Measurements from ENCODE around the gene FAM50B.

The FAM50B gene

DNA sequence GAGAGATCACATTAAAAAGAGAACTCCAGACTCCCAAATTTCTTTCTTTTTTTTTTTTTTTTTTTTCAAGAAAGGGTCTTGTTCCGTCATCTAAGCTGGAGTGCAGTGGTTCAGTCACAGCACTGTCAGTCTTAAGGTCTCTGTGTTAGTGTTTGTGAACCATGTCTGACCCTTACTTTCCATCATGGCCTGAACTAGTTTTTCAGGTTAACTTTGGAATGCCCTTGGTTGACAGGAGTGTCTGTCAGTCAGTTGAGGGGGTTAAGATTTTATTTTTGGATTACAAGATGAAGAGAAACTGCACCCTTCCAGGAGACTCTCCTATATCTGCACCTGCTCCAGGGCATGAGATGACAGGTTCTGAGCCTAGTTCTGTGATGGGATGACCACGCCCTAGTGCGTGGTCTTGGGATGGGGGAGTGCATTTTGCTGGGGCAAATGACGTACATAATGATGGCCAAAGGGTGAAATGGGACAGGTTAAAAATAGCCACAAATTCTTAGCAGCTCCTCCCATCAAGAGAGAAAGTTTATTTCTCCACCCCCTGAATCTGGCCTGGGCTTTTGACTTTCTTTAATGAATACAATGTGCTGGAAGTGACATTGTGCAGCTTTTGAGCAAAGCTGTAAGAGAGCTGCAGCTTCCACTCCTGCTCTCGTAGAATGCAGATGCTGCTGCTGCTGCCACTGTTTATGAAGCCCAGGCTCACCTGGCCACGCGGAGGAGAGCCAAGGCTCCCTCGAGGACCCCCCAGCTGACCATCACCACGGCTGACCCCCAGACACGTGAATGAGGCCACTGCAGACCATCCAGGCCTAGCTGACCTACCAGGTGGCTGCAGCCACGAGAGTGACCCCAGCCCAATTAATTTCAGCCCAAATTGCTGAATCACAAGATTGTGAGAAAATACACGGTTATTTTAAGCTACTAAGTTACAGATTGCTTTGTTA lies 29.7 kb upstream of the FAM50B start:
- in situ Hi-C loops (cut with HindIII; ENCODE audit: low sequenced_read_pairs) = no loop called here

DNA sequence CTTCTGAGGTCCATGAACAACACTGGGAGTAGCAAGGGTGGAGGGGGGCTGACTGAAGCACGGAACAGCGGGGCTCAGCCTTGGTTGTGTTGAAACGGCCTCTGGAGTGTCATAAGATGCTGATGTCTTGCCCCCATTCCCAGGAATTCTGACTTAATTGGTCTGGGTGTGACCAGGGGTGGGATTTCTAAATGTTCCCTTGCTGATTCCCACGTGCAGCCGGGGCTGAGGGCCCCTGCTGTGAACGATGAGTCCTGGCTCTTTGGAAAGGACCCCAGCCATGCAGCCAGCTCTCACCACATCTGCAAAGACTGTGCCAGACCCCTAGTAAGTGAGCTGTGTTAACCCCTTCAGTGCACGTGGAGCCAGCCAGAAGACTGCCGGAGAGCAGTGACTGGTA lies 28.6 kb upstream of the FAM50B start:
- in situ Hi-C loops (cut with HindIII; ENCODE audit: low sequenced_read_pairs) = no loop called here

DNA sequence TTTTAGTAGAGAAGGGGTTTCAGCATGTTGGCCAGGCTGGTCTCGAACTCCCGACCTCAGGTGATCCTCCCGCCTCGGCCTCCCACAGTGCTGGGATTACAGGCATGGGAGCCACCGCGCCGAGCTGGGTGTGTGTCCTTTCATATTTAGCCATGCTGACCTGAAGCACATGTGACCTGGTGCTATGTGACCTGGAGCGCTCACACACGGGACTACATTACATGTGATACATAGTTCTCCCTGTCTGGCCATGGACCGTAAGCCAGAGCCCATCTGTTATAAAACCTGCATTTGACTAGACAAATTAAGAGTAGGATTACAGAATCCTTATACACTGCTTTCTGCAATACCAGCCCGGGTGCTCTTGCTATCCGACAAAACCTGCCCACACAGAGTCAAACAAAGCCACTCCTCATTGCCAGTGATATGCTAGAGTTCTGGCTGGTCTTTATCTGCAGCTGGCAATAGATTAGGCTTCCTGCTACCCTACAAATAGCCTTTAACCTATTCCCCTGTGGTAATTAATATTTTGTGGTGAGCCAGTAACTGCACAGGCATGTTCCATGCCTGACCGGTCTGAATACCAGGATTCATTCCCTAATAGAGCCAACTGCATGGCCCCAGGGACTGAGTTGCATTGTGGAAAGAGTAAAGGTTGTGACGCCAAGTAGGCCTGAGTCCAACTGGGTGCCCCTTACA lies 26.3 kb upstream of the FAM50B start:
- in situ Hi-C loops (cut with HindIII; ENCODE audit: low sequenced_read_pairs) = no loop called here

DNA sequence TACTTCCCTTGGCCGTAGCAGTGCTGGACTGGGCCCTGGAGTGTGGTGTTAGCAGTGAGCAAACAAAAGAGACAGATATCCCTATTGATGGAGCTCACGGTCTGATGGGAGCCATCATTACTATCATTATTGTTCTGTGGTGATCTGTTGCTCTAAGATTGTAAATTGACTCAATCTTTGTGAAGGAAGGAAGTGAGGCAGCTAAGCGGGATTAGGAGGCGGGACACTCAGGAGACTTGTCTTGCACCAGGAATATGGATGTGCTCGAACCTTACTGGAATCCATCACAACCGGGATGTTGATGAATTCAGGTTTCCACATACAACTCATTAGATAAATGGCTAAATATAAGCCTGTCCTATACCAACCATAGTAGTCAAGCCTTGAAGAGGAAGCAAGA lies 25.5 kb upstream of the FAM50B start:
- in situ Hi-C loops (cut with HindIII; ENCODE audit: low sequenced_read_pairs) = no loop called here

DNA sequence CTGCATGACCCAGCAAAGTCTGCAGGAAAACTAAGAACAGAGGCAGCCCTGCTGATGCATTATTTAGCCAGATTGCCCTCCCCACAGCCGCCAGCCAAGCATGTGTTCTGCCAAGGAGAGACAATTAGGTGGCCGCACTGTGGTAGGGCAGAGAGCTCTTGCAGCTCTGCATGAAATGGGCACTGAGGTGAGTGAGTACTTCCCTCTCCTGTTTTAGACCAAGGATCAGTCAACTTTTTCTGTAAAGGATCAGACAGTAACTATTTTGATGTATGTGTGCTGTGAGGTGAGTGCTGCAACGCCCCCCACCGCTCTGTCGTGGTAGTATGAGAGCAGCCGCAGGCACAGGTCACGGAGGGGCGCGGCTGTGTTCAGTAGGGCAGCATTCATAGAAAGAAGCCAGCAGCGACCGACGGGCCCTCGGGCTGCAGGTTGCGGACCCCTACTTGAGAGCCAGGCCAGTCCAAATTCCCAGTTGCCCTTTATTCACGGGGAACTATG lies 23.8 kb upstream of the FAM50B start:
- in situ Hi-C loops (cut with HindIII; ENCODE audit: low sequenced_read_pairs) = no loop called here

DNA sequence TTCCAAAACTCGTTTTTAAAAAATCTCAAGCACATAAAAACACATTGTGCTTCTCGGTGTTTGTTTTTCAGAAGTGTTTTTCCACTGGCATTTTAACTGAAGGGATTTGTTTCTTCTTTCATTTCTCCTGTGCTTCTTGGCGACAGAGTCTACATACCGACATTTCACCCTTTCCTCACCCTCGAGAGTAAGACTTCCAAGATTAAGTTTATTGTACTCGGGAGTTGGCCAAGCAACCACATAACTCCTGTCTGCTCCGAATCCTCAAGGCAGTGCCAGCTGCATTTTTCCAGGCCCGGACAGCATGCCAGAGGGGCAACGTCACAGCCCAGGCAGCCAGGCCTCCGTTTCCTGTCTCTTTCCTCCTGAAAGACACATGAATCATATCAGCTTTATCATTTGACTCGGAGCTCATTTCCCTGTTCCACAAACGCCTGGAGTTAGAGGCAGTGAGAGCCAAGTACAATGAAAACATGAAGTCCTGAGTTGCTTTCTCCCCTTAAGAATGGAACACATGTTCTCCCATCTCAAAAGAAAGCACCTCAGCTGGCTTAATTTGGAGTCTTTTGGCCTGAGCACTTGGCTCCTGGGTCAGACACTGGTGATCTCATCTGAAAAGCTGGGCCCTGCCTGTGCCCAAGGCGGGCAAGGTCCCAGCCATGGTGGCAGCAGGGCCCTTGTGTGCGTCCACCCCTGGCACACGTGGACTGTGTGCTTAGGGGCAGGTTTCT lies 23.2 kb upstream of the FAM50B start:
- in situ Hi-C loops (cut with HindIII; ENCODE audit: low sequenced_read_pairs) = no loop called here

DNA sequence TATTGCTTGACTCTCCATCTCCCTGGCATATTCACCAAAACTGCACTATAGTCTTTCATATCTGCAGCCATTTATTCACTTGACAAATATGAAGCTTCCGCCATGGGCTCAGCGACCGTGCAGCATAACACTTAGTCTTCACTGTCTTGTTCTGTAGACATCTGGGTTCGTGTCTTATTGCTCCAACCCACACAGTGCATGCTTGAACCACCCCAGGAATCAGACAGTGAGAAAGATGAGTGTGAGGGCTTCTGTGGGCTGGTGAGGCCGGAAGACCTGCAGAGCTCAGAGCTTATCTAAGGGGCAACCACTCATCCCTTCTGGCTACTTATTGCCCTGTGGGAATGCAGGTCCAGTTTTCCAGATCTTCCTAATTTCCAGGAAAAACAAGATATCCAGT lies 19.9 kb upstream of the FAM50B start:
- in situ Hi-C loops (cut with HindIII; ENCODE audit: low sequenced_read_pairs) = no loop called here

DNA sequence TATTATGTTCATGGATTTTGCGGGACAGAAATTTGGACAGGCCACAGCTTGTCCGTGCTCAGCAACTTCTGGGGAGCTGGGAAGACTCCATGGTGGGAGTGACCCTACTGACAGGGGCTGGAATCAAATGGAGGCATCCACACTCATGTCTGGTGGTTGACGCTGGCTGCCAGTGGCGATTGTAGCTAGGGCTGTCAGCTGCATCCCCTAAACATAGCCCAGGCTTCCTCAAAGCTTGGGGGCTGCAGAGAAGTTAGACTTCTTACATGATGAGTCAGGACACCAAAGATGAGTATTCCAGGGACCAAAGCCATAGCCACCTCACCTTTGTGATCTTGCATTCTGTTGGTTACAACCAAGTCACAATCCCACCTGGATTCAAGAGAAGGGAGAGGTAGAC lies 18.4 kb upstream of the FAM50B start:
- in situ Hi-C loops (cut with HindIII; ENCODE audit: low sequenced_read_pairs) = no loop called here

DNA sequence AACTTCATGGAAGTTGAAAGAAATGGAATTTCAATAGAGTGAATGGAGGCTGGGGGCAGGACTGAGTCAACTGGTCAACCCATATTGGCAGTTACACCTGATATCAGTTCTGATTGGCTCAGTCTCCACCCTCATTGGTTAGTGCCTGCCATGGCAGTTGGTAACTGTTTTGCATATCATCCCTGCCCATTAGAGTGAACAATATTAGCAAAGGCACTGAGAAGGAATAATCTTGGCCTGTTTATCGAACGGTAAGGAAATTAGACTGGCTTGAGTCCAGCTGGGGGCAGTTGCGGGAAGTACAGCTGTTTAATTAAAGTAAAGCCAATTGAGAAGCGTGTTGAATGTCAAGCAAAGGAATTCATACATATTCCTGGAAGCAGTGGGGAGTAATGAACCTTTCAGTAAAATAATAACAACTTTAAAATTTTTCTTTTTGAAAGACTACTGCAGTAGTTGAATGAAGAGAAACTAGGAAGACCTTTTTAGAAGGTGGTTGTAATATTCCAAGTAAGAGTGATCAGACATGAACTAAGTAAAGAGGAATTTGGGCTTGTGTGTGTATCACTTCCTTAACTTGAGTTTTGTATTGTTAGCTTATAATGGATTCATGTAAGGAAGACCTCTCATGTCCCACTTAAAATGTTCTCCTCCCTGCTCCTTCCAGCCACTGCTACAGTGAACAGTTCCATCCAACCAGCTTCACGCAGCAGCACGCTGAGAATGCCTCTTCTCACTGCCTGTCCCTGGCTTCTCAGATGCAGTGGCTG lies 17.2 kb upstream of the FAM50B start:
- in situ Hi-C loops (cut with HindIII; ENCODE audit: low sequenced_read_pairs) = no loop called here

DNA sequence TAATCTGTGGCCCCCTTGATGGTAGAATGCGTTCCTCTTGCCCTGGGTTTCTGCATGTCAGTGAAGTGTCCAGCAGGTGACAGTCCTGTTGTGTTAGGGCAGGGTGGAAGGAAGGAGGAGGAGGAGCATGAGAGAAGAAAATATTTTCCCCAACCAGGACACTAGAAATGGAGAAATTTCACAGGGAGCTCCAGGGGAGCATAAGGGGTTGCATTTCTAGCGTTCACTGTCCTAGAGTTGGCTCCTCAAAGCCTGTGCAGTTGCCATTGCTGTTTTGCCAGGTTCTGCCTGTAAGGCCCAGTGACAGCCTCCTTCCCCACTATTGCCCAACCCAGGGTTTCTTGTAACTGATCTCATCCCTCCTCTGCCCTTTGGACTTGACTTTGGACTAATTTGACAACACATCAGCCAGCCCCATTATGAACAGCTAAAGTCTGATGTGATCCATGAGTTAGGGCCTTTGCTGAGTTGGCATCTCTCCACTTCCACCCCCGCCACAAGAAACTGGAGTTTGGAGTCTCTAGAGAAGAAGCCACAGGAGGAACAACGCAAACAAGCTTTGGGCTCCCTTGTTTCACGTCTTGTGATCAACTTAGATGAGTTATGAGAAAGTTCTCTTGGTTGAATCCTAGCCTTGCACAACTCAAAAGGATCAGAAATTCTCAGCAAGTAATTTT lies 14.0 kb upstream of the FAM50B start:
- in situ Hi-C loops (cut with HindIII; ENCODE audit: low sequenced_read_pairs) = no loop called here

DNA sequence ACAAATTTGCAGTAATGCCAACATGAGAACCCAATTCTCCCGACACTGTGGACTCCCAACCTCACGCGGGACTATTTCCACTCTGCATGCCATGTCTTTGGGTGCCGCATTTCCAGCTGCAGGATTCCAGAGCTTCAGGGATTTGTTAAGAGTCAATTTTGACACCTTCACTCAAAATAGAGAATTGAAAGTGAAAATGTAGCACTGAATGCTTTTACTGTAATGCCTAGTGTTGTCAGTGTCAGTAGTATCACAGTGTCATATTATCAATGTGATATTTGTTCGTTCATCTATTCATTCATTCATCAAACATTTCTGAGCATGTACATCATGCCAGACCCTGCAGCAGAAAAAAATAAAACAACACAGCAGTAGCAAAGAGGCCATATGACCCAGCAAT lies 13.4 kb upstream of the FAM50B start:
- in situ Hi-C loops (cut with HindIII; ENCODE audit: low sequenced_read_pairs) = no loop called here

DNA sequence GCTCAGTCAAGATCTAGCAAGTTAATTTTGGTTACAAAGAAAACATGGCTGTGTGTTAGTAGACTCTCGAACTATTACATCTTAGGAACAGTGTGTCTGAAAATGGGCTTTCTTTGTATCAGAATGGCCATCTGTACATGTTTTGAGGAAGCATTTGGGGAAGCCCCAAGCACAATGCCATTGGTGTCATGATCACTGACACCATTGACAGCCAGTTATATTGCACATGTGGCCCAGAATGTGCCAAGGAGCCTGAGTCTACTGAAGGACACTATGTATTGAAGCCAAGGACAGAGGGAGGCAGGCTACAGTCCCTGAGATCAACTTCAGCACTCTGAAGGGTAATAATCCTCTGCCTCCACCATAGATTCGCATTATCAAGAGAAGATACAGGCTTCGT lies 12.6 kb upstream of the FAM50B start:
- in situ Hi-C loops (cut with HindIII; ENCODE audit: low sequenced_read_pairs) = no loop called here

DNA sequence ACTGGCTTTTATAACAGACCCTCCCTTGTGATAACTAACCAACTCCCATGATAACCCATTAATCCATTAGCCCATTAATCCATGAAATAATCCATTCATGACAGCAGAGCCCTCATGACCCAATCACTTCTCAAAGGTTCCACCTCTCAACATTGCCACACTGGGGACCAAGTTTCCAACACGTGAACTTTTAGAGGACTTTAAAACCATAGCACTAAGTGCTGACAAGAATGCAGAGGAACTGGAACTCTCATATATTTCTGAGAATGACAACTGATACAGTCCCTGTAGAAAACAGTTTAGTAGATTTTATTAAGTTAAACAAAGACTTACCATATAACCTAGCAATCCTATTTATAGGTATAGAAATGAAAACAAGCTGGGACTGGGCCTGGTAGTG lies 11.4 kb upstream of the FAM50B start:
- in situ Hi-C loops (cut with HindIII; ENCODE audit: low sequenced_read_pairs) = no loop called here

DNA sequence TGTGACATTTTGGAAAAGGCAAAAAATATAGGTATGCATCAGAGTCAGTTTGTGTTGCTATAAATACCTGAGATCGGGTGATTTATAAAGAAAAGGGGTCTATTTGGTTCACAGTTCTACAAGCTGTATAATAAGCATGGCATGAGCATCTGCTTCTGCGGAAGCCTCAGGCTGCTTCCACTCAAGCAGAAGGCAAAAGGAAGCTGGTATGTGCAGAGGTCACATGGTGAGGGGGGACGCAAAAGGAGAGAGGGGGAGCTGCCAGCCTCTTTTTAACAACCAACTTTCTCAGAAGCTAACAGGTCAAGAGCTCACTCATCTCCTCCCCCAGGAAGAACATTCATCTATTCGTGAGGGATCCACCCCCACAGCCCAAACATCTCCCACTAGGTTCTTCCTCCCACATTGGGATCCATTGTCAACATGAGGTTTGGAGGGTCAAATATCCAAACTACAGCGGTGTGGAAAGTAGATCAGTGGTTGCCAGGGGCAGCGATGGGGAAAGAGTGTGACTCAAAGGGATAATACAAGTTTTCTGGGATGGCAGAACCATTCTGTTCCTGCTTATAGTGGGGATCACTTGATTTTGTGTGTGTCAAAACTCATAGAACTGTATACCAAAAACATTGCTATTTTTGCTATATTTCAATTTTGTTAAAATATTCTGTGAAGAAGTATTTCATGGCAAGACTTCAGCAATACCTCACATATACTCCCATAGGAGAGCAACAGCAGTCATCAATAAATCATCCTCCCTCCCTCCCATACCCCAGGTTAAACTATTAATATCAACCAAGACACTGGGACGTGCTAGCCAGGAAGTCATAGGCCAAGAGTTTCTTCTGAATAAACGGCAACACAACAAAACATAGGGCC lies 9.9 kb upstream of the FAM50B start:
- in situ Hi-C loops (cut with HindIII; ENCODE audit: low sequenced_read_pairs) = no loop called here

DNA sequence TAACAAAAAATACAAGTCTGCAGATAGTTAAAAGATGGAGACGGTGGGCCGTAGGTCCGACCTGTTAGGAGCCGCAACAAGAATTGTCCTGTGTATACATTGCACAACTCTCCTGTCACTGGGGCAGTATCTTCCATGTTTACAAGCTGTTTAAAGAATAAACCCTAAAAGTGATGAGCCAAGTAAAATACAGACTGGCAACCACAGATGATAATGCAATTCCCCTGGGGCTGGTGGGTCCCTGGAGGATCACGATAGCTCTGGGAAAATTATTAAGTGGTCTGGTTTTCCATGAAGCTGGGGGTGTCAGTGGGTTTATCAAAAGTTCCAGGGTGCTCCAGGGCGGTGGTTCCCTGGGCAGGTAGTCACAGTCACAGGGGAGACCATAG lies 8.1 kb upstream of the FAM50B start:
- in situ Hi-C loops (cut with HindIII; ENCODE audit: low sequenced_read_pairs) = no loop called here

DNA sequence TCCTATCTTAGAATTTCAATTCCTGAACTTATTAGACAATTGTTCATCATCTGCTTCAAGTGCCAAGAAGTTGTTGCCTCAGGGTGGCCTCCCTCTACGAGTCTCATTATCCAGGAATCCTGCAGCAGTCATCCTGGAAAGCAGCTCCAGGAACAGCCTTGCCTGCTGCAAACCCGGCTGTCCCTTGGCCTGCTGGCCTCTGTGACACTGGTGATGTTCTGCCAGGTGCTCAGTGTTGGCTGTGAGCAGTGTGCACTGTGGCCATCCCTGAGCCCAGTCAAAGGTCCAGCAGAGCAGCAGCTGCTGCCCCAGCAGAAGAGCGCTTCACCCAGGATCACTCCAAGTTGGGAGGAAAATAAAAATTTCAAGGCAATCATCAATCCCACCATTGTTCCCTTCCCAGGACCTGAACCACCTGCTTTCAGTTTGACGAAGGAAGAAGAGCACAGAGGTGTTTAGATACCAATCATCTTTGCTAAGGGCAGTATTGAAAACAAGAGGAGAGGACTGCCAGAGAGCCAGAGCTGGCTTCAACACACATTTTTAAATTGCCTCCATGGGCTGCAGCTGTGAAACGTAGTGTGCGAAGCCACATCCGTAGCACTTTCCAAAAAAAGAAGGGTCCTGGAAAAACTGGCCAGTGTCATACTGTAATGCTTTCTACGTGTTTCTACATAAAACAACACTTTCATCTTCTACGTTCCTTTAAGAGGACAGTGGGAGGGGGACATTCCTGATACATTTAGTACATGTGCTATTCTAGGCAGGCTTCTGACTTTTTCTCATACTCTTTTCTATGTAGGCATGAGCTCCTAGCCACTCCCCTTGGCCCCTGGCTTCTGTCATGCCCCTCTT lies 7.2 kb upstream of the FAM50B start:
- in situ Hi-C loops (cut with HindIII; ENCODE audit: low sequenced_read_pairs) = no loop called here

DNA sequence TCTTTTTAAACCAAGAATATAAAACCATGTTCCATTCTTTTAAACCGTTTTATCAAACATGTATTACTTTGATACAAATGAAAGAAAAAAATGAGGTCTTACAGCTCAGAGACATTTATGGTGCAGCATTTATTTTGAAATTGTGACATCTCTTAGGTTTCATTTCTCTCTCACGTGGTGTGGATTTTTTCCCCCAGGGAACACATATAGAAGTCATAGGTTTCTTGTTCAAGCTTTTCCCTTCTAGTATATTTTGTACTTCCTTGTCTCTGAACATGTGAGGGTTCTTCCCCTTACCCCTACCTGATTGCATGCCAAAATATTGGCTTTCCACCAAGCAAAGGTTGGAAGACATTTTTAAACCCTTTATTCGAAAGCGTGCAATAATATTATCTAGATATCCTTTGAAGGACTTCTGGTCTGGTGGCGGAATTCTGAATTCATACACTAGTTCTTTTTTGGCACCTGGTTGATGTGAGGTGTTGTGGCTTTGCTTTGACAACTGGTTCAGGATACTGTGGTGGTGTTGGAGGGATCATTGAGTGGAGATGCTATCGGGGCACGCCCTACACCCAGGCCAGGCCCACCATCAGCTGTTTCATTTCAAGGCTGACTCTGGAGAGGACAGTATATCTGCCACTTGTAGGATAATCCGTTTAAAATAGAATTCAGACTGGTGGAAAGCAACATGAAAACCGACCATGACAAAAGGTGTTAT lies 5.6 kb upstream of the FAM50B start:
- in situ Hi-C loops (cut with HindIII; ENCODE audit: low sequenced_read_pairs) = no loop called here

DNA sequence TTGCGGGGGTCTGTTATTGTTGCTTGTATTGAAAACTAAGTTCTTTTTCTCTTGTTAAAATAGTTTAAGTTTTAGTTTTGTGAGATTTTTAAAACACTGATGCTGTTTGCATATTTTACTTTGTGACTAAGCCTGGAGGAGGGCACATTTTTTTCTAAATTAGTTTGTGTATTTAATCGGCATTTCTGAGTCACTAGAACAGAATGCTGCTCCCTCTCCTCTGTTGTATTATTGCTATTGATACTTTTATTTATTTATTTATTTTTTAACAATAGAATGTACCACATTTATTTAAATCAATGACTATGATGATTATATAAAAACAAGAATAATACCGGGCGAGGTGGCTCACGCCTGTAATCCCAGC lies 5.1 kb upstream of the FAM50B start:
- in situ Hi-C loops (cut with HindIII; ENCODE audit: low sequenced_read_pairs) = no loop called here
